ENCODE measurements around the gene PSME3IP1.

The PSME3IP1 gene

GRCh38 chr16:57167538-57167937 is 18.3 kb downstream of the PSME3IP1 start:
- no peak for DNase-seq (ENCODE audit: low spot score)

GRCh38 chr16:57166951-57167350 is 18.9 kb downstream of the PSME3IP1 start:
- no peak for DNase-seq (ENCODE audit: low spot score)

- DNase-seq (ENCODE audit: low spot score), result no peak
Observed at GRCh38 chr16:57166451-57166850, 19.4 kb downstream of the PSME3IP1 start.

- DNase-seq (ENCODE audit: low spot score), result no peak
Observed at GRCh38 chr16:57165938-57166337, 19.9 kb downstream of the PSME3IP1 start.

- no peak for DNase-seq (ENCODE audit: low spot score)
Observed at GRCh38 chr16:57165483-57165882, 20.4 kb downstream of the PSME3IP1 start.

- DNase-seq (ENCODE audit: low spot score), result no peak
Observed at GRCh38 chr16:57163842-57164241, 22.0 kb downstream of the PSME3IP1 start.

- no peak for DNase-seq (ENCODE audit: low spot score)
Observed at GRCh38 chr16:57159447-57159846, 26.4 kb downstream of the PSME3IP1 start.

- no peak for DNase-seq (ENCODE audit: low spot score)
Observed at GRCh38 chr16:57157533-57157932, 28.3 kb downstream of the PSME3IP1 start.

GRCh38 chr16:57156351-57156703 is 29.5 kb downstream of the PSME3IP1 start:
- no peak for DNase-seq (ENCODE audit: low spot score)

- no peak for DNase-seq (ENCODE audit: low spot score)
Observed at GRCh38 chr16:57155702-57156350, 30.0 kb downstream of the PSME3IP1 start.

GRCh38 chr16:57153841-57154240 is 32.0 kb downstream of the PSME3IP1 start:
- DNase-seq (ENCODE audit: low spot score), result no peak

GRCh38 chr16:57152096-57153093 is 33.4 kb downstream of the PSME3IP1 start:
- no peak for DNase-seq (ENCODE audit: low spot score)

GRCh38 chr16:57151369-57151768 is 34.5 kb downstream of the PSME3IP1 start:
- no peak for DNase-seq (ENCODE audit: low spot score)

GRCh38 chr16:57150682-57151330 is 35.0 kb downstream of the PSME3IP1 start:
- DNase-seq (ENCODE audit: low spot score), result no peak

- no peak for DNase-seq (ENCODE audit: low spot score)
Observed at GRCh38 chr16:57149391-57149790, 36.4 kb downstream of the PSME3IP1 start.

GRCh38 chr16:57148481-57148880 is 37.4 kb downstream of the PSME3IP1 start:
- no peak for DNase-seq (ENCODE audit: low spot score)

- DNase-seq (ENCODE audit: low spot score), result peak; percentile 69
Observed at GRCh38 chr16:57147381-57148221, 38.2 kb downstream of the PSME3IP1 start.

GRCh38 chr16:57146735-57147134 is 39.1 kb downstream of the PSME3IP1 start:
- DNase-seq (ENCODE audit: low spot score), result no peak

GRCh38 chr16:57146040-57146647 is 39.7 kb downstream of the PSME3IP1 start:
- DNase-seq (ENCODE audit: low spot score), result no peak

- DNase-seq (ENCODE audit: low spot score), result no peak
Observed at GRCh38 chr16:57145046-57146021, 40.5 kb downstream of the PSME3IP1 start.
